ENCODE data around the gene HTT. TPM values are rescaled to one million over a fixed set of nuclear protein-coding genes. Genes with fewer than 3 reads are reported as not detected.
"Not testable (repeated sequence)": the region's sequence is repeated elsewhere in the genome, so short reads cannot be mapped to it uniquely, and the experiment has no call there.

The HTT gene
- total RNA-seq, 1 donor, result 44.5 TPM

GRCh38 chr4:3087115-3087797 lies 12.8 kb downstream of the HTT start:
- no peaks in the 10 kb centered on the region for H3K9me3 ChIP-seq (ENCODE audit: low read depth, low read length)
- DNase-seq (ENCODE audit: insufficient read length, low spot score, missing footprints), result no peak
- H3K36me3 ChIP-seq (ENCODE audit: insufficient read depth, low read length), result peaks cover 7% of the 10 kb centered on the region
- H3K27ac ChIP-seq (ENCODE audit: low read depth, low read length), result no peak overlapping the region
- no peak overlapping the region for H3K4me3 ChIP-seq (ENCODE audit: insufficient read depth, low read length)
- no peaks in the 10 kb centered on the region for H3K27me3 ChIP-seq (ENCODE audit: insufficient read depth, low read length)
- H2AFZ ChIP-seq (ENCODE audit: low read length), result no peak overlapping the region
- H4K20me1 ChIP-seq (ENCODE audit: insufficient read depth, low read length), result peaks cover 24% of the 10 kb centered on the region
- TF ChIP-seq CTCF (IDR thresholded peaks at IDR 0.05; ENCODE audit: extremely low read depth, low read depth, low read length), result no peak
- peaks cover 63% of the 10 kb centered on the region for H3K79me2 ChIP-seq (ENCODE audit: insufficient read depth, low read length)
- no peak overlapping the region for H3K4me2 ChIP-seq (ENCODE audit: insufficient read depth, low read length)
- no peaks in the 10 kb centered on the region for H3K4me1 ChIP-seq (ENCODE audit: insufficient read depth, low read length)

- Histone ChIP-seq H3K79me2 (ENCODE audit: insufficient read depth, low read length) (peaks cover 31% of the 10 kb centered on the region), H4K20me1 (ENCODE audit: insufficient read depth, low read length) (no peaks in the 10 kb centered on the region), H3K4me1 (ENCODE audit: insufficient read depth, low read length) (no peaks in the 10 kb centered on the region), H2AFZ (ENCODE audit: low read length) (no peak overlapping the region), H3K4me2 (ENCODE audit: insufficient read depth, low read length) (no peak overlapping the region), H3K36me3 (ENCODE audit: insufficient read depth, low read length) (peaks cover 14% of the 10 kb centered on the region), H3K4me3 (ENCODE audit: insufficient read depth, low read length) (no peak overlapping the region), H3K9me3 (ENCODE audit: low read depth, low read length) (no peaks in the 10 kb centered on the region), H3K27me3 (ENCODE audit: insufficient read depth, low read length) (no peaks in the 10 kb centered on the region), H3K27ac (ENCODE audit: low read depth, low read length) (no peak overlapping the region)
- no peak for DNase-seq (ENCODE audit: insufficient read length, low spot score, missing footprints)
- TF ChIP-seq CTCF (IDR thresholded peaks at IDR 0.05; ENCODE audit: extremely low read depth, low read depth, low read length), result no peak
These were observed 17.0 kb downstream of the HTT start for GRCh38 chr4:3091464-3091863.

- H3K4me2 ChIP-seq (ENCODE audit: insufficient read depth, low read length); DNase-seq (ENCODE audit: insufficient read length, low spot score, missing footprints); H2AFZ ChIP-seq (ENCODE audit: low read length); H3K9me3 ChIP-seq (ENCODE audit: low read depth, low read length); H3K4me3 ChIP-seq (ENCODE audit: insufficient read depth, low read length); H3K27me3 ChIP-seq (ENCODE audit: insufficient read depth, low read length); H3K4me1 ChIP-seq (ENCODE audit: insufficient read depth, low read length); H3K27ac ChIP-seq (ENCODE audit: low read depth, low read length); H4K20me1 ChIP-seq (ENCODE audit: insufficient read depth, low read length): not testable (repeated sequence)
- Histone ChIP-seq H3K36me3 (ENCODE audit: insufficient read depth, low read length) (peaks cover 16% of the 10 kb centered on the region), H3K79me2 (ENCODE audit: insufficient read depth, low read length) (peaks cover 26% of the 10 kb centered on the region)
These were observed 20.2 kb downstream of the HTT start for GRCh38 chr4:3094701-3095100.

GRCh38 chr4:3096202-3096601 lies 21.7 kb downstream of the HTT start:
- H3K27ac ChIP-seq (ENCODE audit: low read depth, low read length), result no peak overlapping the region
- H2AFZ ChIP-seq (ENCODE audit: low read length), result no peak overlapping the region
- H3K79me2 ChIP-seq (ENCODE audit: insufficient read depth, low read length), result peaks cover 34% of the 10 kb centered on the region
- H3K4me1 ChIP-seq (ENCODE audit: insufficient read depth, low read length), result no peaks in the 10 kb centered on the region
- peaks cover 19% of the 10 kb centered on the region for H3K36me3 ChIP-seq (ENCODE audit: insufficient read depth, low read length)
- TF ChIP-seq CTCF (IDR thresholded peaks at IDR 0.05; ENCODE audit: extremely low read depth, low read depth, low read length), result no peak
- no peak for DNase-seq (ENCODE audit: insufficient read length, low spot score, missing footprints)
- H3K4me3 ChIP-seq (ENCODE audit: insufficient read depth, low read length), result no peak overlapping the region
- H4K20me1 ChIP-seq (ENCODE audit: insufficient read depth, low read length), result peaks cover 9% of the 10 kb centered on the region
- no peaks in the 10 kb centered on the region for H3K9me3 ChIP-seq (ENCODE audit: low read depth, low read length)
- no peaks in the 10 kb centered on the region for H3K27me3 ChIP-seq (ENCODE audit: insufficient read depth, low read length)
- no peak overlapping the region for H3K4me2 ChIP-seq (ENCODE audit: insufficient read depth, low read length)
